Cardiac fibroblast (primary cell): ENCODE results near the gene SLC66A1.

Experiments
- DNase-seq, 2 donors: peaks; one replicate each; pipeline versions ENCODE4 v3.0.0 to v3.0.0-alpha.2; 2010; ENCODE audit warnings: low read depth in 2 of 2
- H3K4me3 ChIP-seq, 2 donors: replicated peaks in 1 of 2; 1 replicate in 1 of 2; 2 replicates in 1 of 2; pipeline ENCODE4 v1.5.1; 2011; ENCODE audit warnings: low read depth in 2 of 2, low read length in 2 of 2, mild to moderate bottlenecking in 2 of 2, moderate library complexity in 1 of 2
- CTCF ChIP-seq: IDR thresholded peaks from one replicate; pipeline ENCODE4 v1.5.1; 2011; ENCODE audit warnings: low read depth, mild to moderate bottlenecking, low read length, inconsistent platforms

The SLC66A1 gene

DNA sequence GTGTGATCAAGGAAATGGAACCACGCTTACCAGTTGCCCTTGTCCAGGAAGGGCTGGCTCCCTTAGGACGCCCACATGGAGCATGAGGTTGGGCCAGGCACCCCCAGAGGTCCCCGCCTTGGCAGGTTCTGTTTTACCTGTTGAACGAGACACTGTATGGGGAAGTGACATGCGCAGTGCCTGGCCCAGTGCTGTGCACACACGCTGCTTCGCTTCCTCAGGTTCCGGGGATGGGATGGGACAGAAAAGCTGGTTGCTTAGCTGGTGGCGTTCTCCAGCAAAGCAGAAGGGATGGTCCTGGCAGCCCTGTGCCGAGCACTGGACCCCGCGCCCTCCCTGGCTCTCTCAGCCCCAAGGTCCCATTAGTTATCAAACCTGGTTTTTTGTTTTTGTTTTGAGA is 20.7 kb downstream of the SLC66A1 start:
- H3K4me3 ChIP-seq = no peak overlapping the region
- TF ChIP-seq CTCF = no peak
- no peak for DNase-seq

DNA sequence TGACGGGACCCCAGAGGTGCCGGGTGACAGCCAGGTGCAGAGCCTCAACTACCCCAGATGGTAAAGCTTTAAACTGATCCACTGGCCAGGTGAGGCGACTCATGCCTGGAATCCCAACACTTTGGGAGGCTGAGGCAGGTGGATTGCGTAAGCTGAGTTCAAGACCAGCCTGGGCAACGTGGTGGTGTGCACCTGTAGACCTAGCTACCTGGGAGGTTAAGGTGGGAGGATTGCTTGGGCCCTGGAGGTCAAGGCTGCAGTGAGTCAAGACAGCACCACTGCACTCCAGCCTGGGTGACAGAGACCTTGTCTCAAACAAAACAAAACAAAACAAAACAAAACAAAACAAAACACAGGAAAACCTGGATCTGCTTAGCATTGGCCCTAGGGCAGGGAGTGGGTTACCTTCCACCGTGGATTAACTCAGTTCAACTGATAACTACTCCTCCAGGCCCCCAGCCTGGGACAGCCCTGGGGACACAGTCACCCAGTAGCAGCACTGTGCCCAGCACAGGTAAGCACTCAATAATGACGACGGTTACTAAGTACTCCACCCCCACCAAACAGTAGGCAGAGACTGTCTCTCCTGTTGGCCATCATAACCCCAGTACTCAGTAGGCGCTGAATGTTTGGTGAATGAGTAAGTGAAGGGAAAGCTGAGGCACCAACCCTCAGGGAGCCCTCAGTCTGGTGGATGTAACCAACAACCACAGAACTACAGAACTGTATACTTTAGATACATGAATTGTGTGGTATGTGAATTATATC is 21.6 kb downstream of the SLC66A1 start:
- DNase-seq = peak in 1 of 2 donors; percentile 36
- TF ChIP-seq CTCF = no peak
- no peak overlapping the region for H3K4me3 ChIP-seq

GRCh38 chr1:19336543-19336942 is 24.4 kb downstream of the SLC66A1 start:
- DNase-seq = peak in 1 of 2 donors; percentile 60
- no peak for TF ChIP-seq CTCF
- H3K4me3 ChIP-seq = no peak overlapping the region

- no peak overlapping the region for H3K4me3 ChIP-seq
- no peak for TF ChIP-seq CTCF
- DNase-seq = peak in 1 of 2 donors; percentile 10
Observed at GRCh38 chr1:19337289-19337688, 25.2 kb downstream of the SLC66A1 start.

GRCh38 chr1:19338323-19338762 is 26.2 kb downstream of the SLC66A1 start:
- TF ChIP-seq CTCF = no peak
- H3K4me3 ChIP-seq = no peak overlapping the region
- DNase-seq = peak in 1 of 2 donors; percentile 15

- no peak for TF ChIP-seq CTCF
- no peak overlapping the region for H3K4me3 ChIP-seq
- DNase-seq = no peak
Observed at GRCh38 chr1:19339214-19339861, 27.2 kb downstream of the SLC66A1 start.
